ENCODE measurements around the gene SCYGR7. TPM values are rescaled to one million over a fixed set of nuclear protein-coding genes. Genes with fewer than 3 reads are reported as not detected.
A peak's percentile ranks its signal among the peaks of the same experiment; 100 is the strongest.

The SCYGR7 gene
- total RNA-seq, 1 donor from 2014 or later: not detected

DNA sequence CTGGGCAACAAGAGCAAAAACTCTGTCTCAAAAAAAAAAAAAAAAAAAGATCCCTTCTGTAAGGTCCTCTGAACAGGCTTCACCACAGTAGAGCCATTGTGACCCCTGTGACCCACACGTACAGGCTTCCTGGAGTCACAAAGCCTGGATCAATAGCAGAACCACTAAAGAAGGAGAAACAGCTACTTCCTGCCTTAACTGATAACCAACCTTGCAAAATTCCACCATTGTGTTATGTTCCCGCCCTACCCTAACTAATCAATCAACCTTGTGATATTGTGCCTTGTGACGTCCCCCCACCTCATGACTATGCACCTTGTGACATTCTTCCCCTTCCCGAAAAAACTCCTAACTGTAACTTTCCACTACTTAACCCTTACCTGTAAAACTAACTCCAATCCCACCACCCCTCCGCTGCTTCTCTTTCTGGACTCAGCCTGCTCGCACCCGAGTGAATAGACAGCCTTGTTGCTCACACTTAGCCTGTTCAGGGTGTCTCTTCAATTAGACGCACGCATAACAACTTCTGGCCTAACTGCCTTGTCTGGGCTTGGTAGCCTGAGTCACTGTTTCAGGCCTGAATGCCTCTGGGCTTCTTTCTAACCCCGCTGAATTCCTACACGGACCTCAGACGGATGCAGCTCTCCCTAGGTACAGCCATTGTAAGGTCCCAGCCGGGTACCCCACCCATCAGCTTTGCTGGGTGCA lies 31.4 kb downstream of the SCYGR7 start:
- Histone ChIP-seq H3K4me3 (no peak overlapping the region), H3K27me3 (no peaks in the 10 kb centered on the region), H3K36me3 (no peaks in the 10 kb centered on the region), H3K27ac (no peak overlapping the region), H3K4me1 (peaks cover 8% of the 10 kb centered on the region), H3K9me3 (no peaks in the 10 kb centered on the region)
- TF ChIP-seq POLR2A (IDR thresholded peaks at IDR 0.05): no peak
- no peak for TF ChIP-seq POLR2AphosphoS5 (IDR thresholded peaks at IDR 0.05; ENCODE audit: insufficient read depth in 1 of 2, low read depth in 1 of 2)
- TF ChIP-seq, protein P1, sequence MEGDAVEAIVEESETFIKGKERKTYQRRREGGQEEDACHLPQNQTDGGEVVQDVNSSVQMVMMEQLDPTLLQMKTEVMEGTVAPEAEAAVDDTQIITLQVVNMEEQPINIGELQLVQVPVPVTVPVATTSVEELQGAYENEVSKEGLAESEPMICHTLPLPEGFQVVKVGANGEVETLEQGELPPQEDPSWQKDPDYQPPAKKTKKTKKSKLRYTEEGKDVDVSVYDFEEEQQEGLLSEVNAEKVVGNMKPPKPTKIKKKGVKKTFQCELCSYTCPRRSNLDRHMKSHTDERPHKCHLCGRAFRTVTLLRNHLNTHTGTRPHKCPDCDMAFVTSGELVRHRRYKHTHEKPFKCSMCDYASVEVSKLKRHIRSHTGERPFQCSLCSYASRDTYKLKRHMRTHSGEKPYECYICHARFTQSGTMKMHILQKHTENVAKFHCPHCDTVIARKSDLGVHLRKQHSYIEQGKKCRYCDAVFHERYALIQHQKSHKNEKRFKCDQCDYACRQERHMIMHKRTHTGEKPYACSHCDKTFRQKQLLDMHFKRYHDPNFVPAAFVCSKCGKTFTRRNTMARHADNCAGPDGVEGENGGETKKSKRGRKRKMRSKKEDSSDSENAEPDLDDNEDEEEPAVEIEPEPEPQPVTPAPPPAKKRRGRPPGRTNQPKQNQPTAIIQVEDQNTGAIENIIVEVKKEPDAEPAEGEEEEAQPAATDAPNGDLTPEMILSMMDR (IDR thresholded peaks at IDR 0.05): no peak
- DNase-seq (ENCODE audit: extremely low spot score in 2 of 2): no peak
- intact Hi-C loops (cut with DNase I): no loop called here

DNA sequence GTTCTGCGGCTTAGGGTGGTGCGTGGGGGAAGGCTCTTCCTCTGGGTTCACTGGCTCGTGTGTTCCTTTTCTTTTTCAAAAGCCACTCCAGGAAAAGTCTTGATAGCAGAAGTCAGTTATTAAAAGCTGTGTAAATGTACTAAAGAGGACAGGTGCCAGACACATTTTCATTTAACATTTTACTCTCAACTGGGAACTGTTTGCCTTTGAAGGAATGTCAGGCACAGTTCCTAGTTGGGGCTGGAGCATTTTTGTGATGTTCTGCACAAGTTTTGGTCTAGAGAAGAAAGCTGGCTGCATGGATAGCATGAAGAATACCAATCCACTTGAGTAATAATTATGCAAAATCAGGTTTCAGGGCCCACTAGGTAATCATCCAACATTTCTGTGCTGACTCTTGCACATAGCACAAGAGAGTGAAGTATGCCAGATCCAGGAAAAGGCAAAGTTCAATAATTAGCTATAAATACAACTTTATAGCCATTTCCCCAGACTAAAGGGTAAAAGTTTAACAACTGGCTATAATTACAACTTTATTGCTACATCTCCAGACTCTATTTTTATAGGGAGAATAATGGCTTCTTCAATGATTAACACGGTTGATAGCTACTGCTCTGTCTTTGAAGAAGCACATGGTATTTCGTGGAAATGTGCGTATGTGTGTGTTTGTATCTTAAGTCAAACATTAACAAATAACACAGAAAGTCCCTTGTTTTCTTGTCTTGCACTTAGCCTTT lies 33.8 kb downstream of the SCYGR7 start:
- Histone ChIP-seq H3K4me3 (no peak overlapping the region), H3K27ac (no peak overlapping the region), H3K9me3 (no peaks in the 10 kb centered on the region), H3K4me1 (peaks cover 8% of the 10 kb centered on the region), H3K36me3 (no peaks in the 10 kb centered on the region), H3K27me3 (no peaks in the 10 kb centered on the region)
- intact Hi-C loops (cut with DNase I): no loop called here
- no peak for DNase-seq (ENCODE audit: extremely low spot score in 2 of 2)
- TF ChIP-seq, protein P1 (IDR thresholded peaks at IDR 0.05): no peak
- TF ChIP-seq POLR2A (IDR thresholded peaks at IDR 0.05) (no peak), POLR2AphosphoS5 (IDR thresholded peaks at IDR 0.05; ENCODE audit: insufficient read depth in 1 of 2, low read depth in 1 of 2) (no peak)

- intact Hi-C loops (cut with DNase I): loop anchor here (5.0 kb wide), 1 partner anchor 109 kb away; no protein-coding TSS in a partner anchor
- no peak for DNase-seq (ENCODE audit: extremely low spot score in 2 of 2)
- no peaks in the 10 kb centered on the region for H3K36me3 ChIP-seq
- H3K4me3 ChIP-seq: no peak overlapping the region
- H3K9me3 ChIP-seq: no peaks in the 10 kb centered on the region
- H3K27ac ChIP-seq: no peak overlapping the region
- H3K4me1 ChIP-seq: peaks cover 8% of the 10 kb centered on the region
- TF ChIP-seq POLR2AphosphoS5 (IDR thresholded peaks at IDR 0.05; ENCODE audit: insufficient read depth in 1 of 2, low read depth in 1 of 2) (no peak), POLR2A (IDR thresholded peaks at IDR 0.05) (no peak)
- TF ChIP-seq, protein P1 (IDR thresholded peaks at IDR 0.05): no peak
- no peaks in the 10 kb centered on the region for H3K27me3 ChIP-seq
Observed at GRCh38 chr2:227765788-227766372, 37.7 kb downstream of the SCYGR7 start.

DNA sequence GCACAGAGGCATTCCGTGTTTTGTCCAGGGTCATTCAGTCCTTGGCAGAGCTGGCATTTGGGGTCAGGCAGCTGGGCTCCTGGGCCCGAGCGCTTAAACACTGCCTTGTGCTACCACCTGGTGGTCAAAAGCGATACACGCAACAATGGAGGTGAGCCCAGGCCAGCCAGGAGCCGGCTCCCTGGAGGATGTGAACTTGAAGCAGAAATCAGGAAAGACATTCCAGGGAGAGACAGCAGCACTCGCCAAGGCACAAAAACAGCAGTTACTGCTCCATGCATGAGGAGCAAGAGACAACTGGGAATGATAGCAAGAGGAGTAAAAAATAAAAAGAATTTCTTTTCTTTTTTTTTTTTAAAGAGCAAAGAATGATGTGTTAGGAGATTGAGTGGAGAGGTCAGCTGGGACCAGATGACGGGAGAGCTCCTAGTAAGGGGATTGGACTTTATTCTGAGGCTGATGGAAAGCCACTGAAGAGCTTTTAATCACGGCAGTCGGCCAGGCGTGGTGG lies 38.3 kb downstream of the SCYGR7 start:
- TF ChIP-seq POLR2AphosphoS5 (IDR thresholded peaks at IDR 0.05; ENCODE audit: insufficient read depth in 1 of 2, low read depth in 1 of 2) (peak; percentile 15 to 37), POLR2A (IDR thresholded peaks at IDR 0.05) (no peak)
- TF ChIP-seq, protein P1 (IDR thresholded peaks at IDR 0.05): peak; percentile 51 to 89 (median 86)
- H3K27ac ChIP-seq: no peak overlapping the region
- DNase-seq (ENCODE audit: extremely low spot score in 2 of 2): no peak
- H3K4me1 ChIP-seq: peaks cover 7% of the 10 kb centered on the region
- no peaks in the 10 kb centered on the region for H3K27me3 ChIP-seq
- intact Hi-C loops (cut with DNase I): loop anchor here (5.0 kb wide), 1 partner anchor 109 kb away; no protein-coding TSS in a partner anchor
- no peaks in the 10 kb centered on the region for H3K9me3 ChIP-seq
- no peaks in the 10 kb centered on the region for H3K36me3 ChIP-seq
- no peak overlapping the region for H3K4me3 ChIP-seq

Measured in vagina (tissue), 2 donors.